Measurements from ENCODE around the gene AP3B1. TPM values are rescaled to one million over a fixed set of nuclear protein-coding genes. Genes with fewer than 3 reads are reported as not detected.
"Not testable (repeated sequence)": the region's sequence is repeated elsewhere in the genome, so short reads cannot be mapped to it uniquely, and the experiment has no call there.

Gene AP3B1
- total RNA-seq, 1 donor: 77.4 TPM

- Histone ChIP-seq H3K9me3 (ENCODE audit: low read depth, low read length) (no peaks in the 10 kb centered on the region), H3K4me2 (ENCODE audit: insufficient read depth, low read length) (no peak overlapping the region), H3K36me3 (ENCODE audit: insufficient read depth, low read length) (no peaks in the 10 kb centered on the region), H3K4me3 (ENCODE audit: insufficient read depth, low read length) (no peak overlapping the region), H3K79me2 (ENCODE audit: insufficient read depth, low read length) (no peaks in the 10 kb centered on the region), H4K20me1 (ENCODE audit: insufficient read depth, low read length) (no peaks in the 10 kb centered on the region), H3K27ac (ENCODE audit: low read depth, low read length) (no peak overlapping the region), H3K4me1 (ENCODE audit: insufficient read depth, low read length) (peaks cover 8% of the 10 kb centered on the region), H2AFZ (ENCODE audit: low read length) (no peak overlapping the region), H3K27me3 (ENCODE audit: insufficient read depth, low read length) (no peaks in the 10 kb centered on the region)
- DNase-seq (ENCODE audit: insufficient read length, low spot score, missing footprints): no peak
- TF ChIP-seq CTCF (IDR thresholded peaks at IDR 0.05; ENCODE audit: extremely low read depth, low read depth, low read length): no peak
Measured at GRCh38 chr5:78056053-78056452, 238.4 kb downstream of the AP3B1 start.

GRCh38 chr5:78050888-78051287 lies 243.6 kb downstream of the AP3B1 start:
- Histone ChIP-seq H3K27ac (ENCODE audit: low read depth, low read length) (no peak overlapping the region), H3K79me2 (ENCODE audit: insufficient read depth, low read length) (no peaks in the 10 kb centered on the region), H4K20me1 (ENCODE audit: insufficient read depth, low read length) (no peaks in the 10 kb centered on the region), H3K4me2 (ENCODE audit: insufficient read depth, low read length) (no peak overlapping the region), H3K4me1 (ENCODE audit: insufficient read depth, low read length) (no peaks in the 10 kb centered on the region), H3K9me3 (ENCODE audit: low read depth, low read length) (no peaks in the 10 kb centered on the region), H3K36me3 (ENCODE audit: insufficient read depth, low read length) (no peaks in the 10 kb centered on the region), H2AFZ (ENCODE audit: low read length) (no peak overlapping the region), H3K27me3 (ENCODE audit: insufficient read depth, low read length) (no peaks in the 10 kb centered on the region), H3K4me3 (ENCODE audit: insufficient read depth, low read length) (no peak overlapping the region)
- TF ChIP-seq CTCF (IDR thresholded peaks at IDR 0.05; ENCODE audit: extremely low read depth, low read depth, low read length): no peak
- DNase-seq (ENCODE audit: insufficient read length, low spot score, missing footprints): no peak

GRCh38 chr5:78046823-78047222 lies 247.7 kb downstream of the AP3B1 start:
- H3K4me2 ChIP-seq (ENCODE audit: insufficient read depth, low read length); H3K27ac ChIP-seq (ENCODE audit: low read depth, low read length); H3K4me3 ChIP-seq (ENCODE audit: insufficient read depth, low read length); DNase-seq (ENCODE audit: insufficient read length, low spot score, missing footprints); H3K4me1 ChIP-seq (ENCODE audit: insufficient read depth, low read length); H3K79me2 ChIP-seq (ENCODE audit: insufficient read depth, low read length); H3K36me3 ChIP-seq (ENCODE audit: insufficient read depth, low read length); H3K9me3 ChIP-seq (ENCODE audit: low read depth, low read length); H3K27me3 ChIP-seq (ENCODE audit: insufficient read depth, low read length); H4K20me1 ChIP-seq (ENCODE audit: insufficient read depth, low read length); H2AFZ ChIP-seq (ENCODE audit: low read length): not testable (repeated sequence)

- H2AFZ ChIP-seq (ENCODE audit: low read length): no peak overlapping the region
- no peaks in the 10 kb centered on the region for H3K9me3 ChIP-seq (ENCODE audit: low read depth, low read length)
- no peak for DNase-seq (ENCODE audit: insufficient read length, low spot score, missing footprints)
- TF ChIP-seq CTCF (IDR thresholded peaks at IDR 0.05; ENCODE audit: extremely low read depth, low read depth, low read length): no peak
- no peak overlapping the region for H3K4me3 ChIP-seq (ENCODE audit: insufficient read depth, low read length)
- H3K36me3 ChIP-seq (ENCODE audit: insufficient read depth, low read length): no peaks in the 10 kb centered on the region
- no peaks in the 10 kb centered on the region for H3K79me2 ChIP-seq (ENCODE audit: insufficient read depth, low read length)
- H3K4me1 ChIP-seq (ENCODE audit: insufficient read depth, low read length): no peaks in the 10 kb centered on the region
- no peaks in the 10 kb centered on the region for H4K20me1 ChIP-seq (ENCODE audit: insufficient read depth, low read length)
- H3K4me2 ChIP-seq (ENCODE audit: insufficient read depth, low read length): no peak overlapping the region
- no peaks in the 10 kb centered on the region for H3K27me3 ChIP-seq (ENCODE audit: insufficient read depth, low read length)
- H3K27ac ChIP-seq (ENCODE audit: low read depth, low read length): no peak overlapping the region
Measured at GRCh38 chr5:78046006-78046405, 248.5 kb downstream of the AP3B1 start.

All from osteoblast (primary cell).